ENCODE data around the gene CFAP61.
A peak's percentile ranks its signal among the peaks of the same experiment; 100 is the strongest.
"Not testable (repeated sequence)": the region's sequence is repeated elsewhere in the genome, so short reads cannot be mapped to it uniquely, and the experiment has no call there.

CFAP61 gene, protein sequence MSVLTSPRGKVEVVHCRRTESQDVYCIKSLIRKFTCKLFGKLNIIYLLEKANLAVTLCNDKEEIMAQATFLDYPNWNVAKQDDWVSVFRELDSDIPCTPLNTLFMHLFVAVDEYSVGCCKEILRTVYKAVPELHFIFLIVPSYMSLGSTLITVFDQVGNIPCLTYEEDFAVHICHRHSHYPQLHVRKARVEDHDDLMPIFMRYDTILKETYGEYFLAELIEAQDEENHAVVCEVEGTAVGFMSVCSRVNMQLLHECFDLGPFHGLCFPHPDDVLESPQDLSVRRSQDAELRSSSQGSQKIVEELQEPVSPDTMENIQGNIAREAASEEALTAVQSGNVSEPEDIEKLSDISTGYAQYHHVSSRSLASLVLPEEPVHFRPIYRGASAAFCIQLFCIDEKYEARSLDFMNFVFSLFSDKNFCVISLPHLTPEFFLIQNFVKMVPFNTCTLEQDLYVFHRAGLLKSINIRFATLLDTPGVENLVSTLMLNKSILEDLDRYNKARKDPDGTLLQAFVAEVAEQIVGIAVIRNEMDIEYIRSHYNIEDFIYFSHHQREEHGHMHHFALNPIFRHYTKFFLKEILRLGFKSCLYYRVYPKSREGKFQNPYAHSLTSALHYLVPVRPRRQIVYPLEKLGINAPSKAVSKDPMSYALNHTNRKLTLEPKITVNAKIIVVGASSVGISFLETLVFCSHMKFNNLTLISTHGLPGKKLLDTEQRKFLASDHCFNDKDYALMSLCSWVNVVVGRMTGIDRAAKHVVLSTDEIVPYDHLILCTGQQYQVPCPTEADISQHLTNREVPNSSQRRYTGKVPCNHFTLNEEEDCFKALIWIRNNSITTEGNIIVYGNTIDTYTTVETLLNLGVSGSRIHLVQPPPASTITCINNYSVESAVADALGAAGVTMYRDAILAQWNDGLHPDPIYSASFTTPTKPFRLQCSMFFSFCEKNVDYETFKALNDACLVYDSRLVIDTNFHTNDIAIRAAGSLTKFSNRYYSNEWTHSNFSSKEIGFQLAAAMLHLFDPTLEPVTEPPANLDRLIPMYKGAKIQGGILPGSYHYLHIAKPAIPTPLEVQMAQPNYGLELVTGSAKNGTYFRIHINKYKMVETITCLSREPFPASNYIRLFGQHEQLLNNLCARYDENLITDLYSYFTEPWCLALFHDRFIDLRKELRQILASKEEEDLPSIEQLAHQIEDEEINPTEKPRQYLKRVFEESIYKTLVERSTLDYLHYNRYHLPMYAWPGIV

GRCh38 chr20:20052074-20052970 is at the start of gene CFAP61, which contains the start of gene CRNKL1:
Gene CFAP61, plus strand, starts transcription at chr20:20052532. Its CDS starts 4,122 bp downstream, at chr20:20056654.
Gene CRNKL1, minus strand, starts transcription at chr20:20052466. Its CDS starts 124 bp downstream, at chr20:20052342.
- peak; percentile 91 for DNase-seq (ENCODE audit: low read depth, low spot score)

DNA sequence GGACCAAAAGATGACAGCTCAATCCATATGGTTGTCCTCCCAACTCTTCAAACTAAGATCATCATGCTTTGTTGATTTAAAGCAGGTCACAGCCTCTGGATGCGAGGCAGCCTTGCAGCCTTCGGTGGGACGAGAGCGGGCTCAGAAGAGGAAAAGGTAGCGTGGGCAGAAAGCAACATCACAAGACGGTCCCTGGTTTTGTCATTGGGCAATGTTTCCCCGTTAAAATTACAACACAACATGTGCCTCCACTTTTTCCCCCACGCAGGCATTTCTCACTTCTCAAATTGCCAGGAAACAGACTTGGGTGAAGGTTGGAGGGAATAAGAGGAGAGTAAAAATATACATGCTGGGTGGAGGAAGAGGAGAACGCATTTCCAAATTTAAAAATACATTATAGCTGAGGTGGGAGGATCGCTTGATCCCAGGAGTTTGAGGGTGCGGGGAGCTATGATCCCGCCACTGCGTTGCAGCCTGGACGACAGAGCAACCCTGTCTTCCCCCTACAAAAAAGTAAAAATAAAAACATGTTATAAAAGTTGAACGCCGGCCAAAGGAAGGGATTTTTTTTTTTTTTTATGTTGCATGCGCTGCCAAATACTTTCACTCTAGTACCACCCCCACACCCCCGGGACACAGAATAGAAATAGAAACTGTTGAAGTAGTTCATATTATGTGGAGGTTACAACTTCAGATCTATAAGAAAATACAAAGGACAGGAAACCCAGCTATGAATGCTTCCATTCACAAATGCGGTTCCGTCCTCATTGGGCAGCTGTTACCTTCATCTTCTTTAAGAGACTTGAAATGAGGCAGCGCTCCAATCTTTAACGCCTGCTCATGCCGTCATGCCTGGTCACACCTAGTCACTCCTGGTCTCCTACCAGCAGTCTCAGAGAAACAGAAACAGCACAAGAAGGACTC is 49.0 kb upstream of the CFAP61 start:
- no peak for DNase-seq (ENCODE audit: low read depth, low spot score)

DNA sequence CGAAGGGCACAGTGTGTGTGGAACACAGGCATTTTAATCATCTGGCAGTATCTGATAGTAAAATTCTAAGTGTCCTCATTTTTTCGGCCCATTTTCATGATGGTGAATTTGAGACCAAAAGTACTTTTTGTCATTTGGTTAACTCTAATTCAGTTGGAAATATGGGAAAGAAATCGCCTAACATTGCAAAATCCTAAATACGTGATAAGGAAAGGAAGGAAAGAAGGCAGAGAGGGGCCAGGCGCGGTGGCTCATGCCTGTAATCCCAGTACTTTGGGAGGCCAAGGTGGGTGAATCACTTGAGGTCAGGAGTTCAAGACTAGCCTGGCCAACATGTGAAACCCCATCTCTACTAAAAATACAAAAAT is 48.4 kb upstream of the CFAP61 start:
- not testable (repeated sequence) for DNase-seq (ENCODE audit: low read depth, low spot score)

DNA sequence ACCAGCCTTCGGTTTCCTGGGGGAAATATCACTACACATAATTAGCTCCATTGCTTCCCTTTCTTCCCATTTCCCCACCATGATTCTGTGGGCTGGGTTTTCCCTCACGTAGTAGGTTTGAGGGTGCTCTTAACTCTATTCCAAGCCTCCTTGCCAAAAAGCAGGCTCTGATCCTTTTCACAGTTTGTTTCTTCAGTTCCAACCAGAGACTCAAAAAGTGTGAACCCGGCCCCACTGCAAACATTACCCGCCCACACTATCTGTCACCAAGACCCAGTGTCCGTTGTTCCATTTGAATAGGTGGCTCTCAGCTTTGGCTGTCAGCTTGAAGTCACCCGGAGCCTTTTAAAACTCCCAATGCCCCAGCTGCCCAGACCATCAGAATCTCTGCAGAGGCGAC is 47.0 kb upstream of the CFAP61 start:
- no peak for DNase-seq (ENCODE audit: low read depth, low spot score)

- no peak for DNase-seq (ENCODE audit: low read depth, low spot score)
Observed at GRCh38 chr20:20009784-20010253, 42.5 kb upstream of the CFAP61 start.

DNA sequence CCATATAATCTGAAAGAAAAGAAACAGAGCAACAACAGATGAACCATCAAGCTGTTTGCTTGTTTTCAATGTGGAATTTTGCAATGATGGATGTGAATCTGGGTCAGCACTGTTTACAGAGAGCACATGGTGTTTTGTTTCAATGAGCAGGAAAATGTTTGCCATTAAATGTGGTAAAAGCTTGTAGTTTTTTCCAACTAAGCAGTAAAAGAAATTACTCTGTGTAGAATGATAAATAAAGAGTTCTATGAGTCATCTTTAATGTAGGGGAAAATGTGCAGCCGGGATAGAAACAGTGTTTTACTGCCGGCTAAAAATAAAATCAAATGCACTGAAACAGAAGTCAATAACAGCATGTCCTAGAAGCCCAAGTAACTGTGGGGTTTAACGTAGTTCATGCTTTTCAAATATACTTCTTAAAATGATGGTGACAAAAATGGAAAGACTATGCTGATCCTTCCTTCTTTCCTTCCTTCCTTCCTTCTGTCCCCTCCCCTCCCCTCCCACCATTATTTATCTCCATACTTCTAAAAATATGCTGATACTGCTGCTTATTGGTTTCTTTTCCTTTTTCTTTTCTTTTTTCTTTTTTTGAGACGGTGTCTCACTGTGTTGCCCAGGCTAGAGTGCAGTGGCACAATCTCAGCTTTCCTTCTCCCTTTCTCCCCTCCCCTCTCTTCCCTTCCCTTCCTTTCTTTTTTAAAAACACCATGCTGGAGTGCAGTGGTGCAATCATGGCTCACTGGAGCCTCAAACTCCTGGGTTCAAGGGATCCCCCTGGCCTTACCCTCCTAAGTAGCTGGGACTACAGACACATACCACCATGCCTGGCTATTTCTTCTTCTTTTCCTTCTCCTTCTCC is 41.5 kb upstream of the CFAP61 start:
- DNase-seq (ENCODE audit: low read depth, low spot score), result no peak

DNA sequence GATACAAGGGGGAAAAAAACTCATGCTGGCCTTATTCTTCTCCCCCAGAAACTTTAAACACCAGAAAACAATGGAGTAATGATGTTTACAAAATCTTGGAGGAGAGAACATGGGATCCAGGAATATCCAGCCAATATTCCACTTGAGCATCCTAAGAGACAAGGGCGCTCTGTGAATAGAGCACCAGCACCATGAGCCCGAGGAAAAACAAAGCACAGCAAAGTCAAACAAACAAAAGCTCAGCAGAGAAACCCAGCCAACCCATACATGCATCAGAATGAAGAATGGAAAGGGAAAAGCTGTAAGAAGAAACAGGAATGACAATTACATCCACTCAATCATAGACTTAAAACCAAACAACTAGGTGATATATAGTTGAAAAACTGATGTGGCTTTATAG is 39.8 kb upstream of the CFAP61 start:
- no peak for DNase-seq (ENCODE audit: low read depth, low spot score)

DNA sequence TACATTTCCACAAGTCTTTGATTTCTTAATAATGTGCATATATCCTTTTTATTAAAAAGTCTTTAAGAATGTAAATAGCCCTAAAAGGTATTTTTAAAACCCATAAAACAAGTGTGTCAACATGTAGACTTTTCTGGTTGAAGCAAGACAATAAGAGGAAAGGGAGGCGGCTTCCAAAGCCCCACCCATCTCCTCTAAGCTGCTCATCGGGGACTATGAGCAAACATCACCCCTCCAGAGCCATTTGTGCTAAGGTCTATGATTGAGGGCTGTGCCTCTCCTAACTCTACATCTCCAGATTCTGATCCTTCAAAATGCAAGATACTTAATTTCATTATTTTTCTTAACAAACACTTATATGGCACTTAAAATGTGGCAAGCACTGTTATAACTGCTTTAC is 37.7 kb upstream of the CFAP61 start:
- no peak for DNase-seq (ENCODE audit: low read depth, low spot score)

GRCh38 chr20:20017001-20017843 is 35.1 kb upstream of the CFAP61 start, which contains the start of gene NAA20:
Gene NAA20, plus strand, starts transcription at chr20:20017362. Its CDS starts 35 bp downstream, at chr20:20017397.
- peak; percentile 72 for DNase-seq (ENCODE audit: low read depth, low spot score)

DNA sequence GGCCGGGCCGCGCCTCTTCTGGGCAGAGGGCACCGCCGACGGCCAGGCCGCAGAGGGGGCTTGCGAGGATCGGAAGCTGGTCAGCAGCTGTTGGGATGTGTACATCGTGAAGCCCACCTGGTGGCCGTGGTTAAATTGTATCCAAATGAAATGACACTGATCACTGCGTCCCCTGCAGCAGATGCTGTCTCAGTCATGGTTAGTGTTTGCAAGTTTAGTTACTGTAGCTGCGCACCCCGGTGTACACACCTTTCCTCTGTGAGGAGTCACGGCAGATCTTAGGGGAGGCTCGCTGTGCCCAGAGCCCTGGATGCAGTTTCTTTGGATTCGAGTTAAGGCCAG is 34.5 kb upstream of the CFAP61 start:
- DNase-seq (ENCODE audit: low read depth, low spot score), result no peak

DNA sequence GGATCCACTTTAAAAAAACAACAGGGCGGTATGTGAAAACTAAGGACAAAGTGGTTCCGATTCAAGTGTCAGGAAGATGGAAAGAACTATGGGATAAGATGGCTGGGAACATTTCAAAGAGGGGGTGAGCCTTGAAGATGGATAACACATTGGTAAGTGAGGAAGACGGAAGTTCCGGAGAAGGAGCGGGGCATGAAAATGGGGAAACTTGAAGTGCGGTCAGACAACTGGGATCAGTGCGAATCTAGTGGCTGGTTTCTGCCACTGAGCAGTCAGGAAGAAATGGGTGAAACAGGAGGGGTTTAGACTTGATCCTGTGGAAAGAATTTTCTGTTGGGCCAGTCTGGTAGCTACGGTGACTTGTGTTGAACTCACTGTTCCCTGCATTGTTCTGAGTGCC is 34.0 kb upstream of the CFAP61 start:
- no peak for DNase-seq (ENCODE audit: low read depth, low spot score)

DNA sequence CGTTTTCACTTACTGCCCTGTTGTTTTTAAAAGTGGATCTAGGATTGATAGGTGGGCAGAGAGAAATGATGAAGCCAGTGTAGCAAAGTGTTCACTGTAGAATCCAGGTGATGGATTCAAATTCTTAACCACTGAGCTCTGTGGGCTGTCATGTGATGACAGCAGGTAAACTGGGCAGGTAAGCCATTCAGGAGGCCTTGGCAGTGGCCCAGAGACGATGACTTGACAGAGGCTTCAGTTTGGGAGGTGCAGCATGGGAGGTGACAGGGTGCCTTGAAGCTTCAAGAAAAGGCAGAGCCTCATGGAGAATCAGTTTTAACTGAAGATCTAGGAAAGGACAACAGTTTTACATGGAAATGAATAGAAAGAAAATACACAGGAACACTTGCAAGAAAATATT is 33.2 kb upstream of the CFAP61 start:
- no peak for DNase-seq (ENCODE audit: low read depth, low spot score)

- no peak for DNase-seq (ENCODE audit: low read depth, low spot score)
Observed at GRCh38 chr20:20020908-20021307, 31.4 kb upstream of the CFAP61 start.

- no peak for DNase-seq (ENCODE audit: low read depth, low spot score)
Observed at GRCh38 chr20:20021835-20022234, 30.5 kb upstream of the CFAP61 start.

DNA sequence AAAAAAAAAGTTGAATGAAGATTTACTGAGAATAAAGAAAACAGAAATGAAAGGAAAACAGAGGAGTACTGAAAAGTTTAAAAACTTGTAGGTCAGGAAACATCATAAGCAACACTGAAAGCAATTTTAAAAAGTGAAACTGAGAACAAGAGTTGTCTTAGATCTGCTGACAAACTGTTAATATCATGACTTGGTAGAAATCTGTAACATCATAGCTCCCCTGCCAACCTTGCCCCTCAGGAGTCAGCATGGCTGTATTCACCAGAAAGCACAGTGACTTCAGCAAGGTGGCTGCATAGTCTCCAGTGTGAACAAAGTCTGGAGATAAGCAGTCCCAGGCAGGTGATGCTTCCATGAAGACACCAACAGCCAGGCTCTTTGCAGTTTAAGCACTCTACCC is 29.8 kb upstream of the CFAP61 start:
- DNase-seq (ENCODE audit: low read depth, low spot score), result no peak

DNA sequence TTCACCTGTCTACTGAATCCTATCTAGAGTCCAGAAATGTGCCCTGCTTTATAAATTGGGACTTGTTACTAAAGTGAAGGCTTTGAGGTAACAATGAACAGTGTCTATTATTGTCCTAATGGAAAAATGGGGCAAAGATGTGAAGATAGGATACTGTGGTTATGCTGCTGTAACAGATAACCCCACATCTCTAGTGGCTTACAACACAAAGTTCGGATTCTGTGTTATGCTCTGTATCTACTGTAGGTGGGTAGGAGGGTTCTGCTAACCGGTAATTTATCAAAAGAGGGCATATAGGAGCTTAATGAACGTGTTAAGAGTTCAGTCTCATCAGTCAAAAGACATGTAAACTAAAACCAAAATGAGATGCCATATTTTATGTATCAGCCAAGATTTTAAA is 28.9 kb upstream of the CFAP61 start:
- no peak for DNase-seq (ENCODE audit: low read depth, low spot score)

DNA sequence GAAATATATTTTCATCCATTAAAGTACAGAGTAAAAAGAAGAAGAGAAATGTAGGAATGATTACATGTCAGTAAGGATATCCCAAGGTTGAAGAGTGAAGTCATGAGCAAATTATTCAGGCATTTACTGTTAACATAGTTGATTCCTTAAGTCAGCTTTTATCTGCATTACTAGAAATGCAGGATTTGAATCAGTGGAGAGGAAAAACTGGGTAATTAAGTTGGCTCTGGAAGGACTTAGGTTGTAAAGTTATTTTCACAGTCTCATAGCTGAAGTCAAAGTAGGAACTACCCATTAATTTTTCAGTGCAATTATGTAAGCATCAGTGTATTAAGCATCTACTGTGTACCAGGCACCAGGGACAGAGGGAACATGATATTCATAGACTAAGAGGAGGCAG is 27.4 kb upstream of the CFAP61 start:
- no peak for DNase-seq (ENCODE audit: low read depth, low spot score)

GRCh38 chr20:20027284-20027683 is 25.0 kb upstream of the CFAP61 start:
- no peak for DNase-seq (ENCODE audit: low read depth, low spot score)

Data from smooth muscle cell of the brain vasculature (primary cell).